ENCODE measurements around the gene WDR93.
A peak's percentile ranks its signal among the peaks of the same experiment; 100 is the strongest.
"Not testable (repeated sequence)": the region's sequence is repeated elsewhere in the genome, so short reads cannot be mapped to it uniquely, and the experiment has no call there.

Gene WDR93

GRCh38 chr15:89774492-89774891 lies 83.9 kb downstream of the WDR93 start:
- no peak for DNase-seq

GRCh38 chr15:89775815-89776214 lies 85.2 kb downstream of the WDR93 start:
- DNase-seq: no peak

DNA sequence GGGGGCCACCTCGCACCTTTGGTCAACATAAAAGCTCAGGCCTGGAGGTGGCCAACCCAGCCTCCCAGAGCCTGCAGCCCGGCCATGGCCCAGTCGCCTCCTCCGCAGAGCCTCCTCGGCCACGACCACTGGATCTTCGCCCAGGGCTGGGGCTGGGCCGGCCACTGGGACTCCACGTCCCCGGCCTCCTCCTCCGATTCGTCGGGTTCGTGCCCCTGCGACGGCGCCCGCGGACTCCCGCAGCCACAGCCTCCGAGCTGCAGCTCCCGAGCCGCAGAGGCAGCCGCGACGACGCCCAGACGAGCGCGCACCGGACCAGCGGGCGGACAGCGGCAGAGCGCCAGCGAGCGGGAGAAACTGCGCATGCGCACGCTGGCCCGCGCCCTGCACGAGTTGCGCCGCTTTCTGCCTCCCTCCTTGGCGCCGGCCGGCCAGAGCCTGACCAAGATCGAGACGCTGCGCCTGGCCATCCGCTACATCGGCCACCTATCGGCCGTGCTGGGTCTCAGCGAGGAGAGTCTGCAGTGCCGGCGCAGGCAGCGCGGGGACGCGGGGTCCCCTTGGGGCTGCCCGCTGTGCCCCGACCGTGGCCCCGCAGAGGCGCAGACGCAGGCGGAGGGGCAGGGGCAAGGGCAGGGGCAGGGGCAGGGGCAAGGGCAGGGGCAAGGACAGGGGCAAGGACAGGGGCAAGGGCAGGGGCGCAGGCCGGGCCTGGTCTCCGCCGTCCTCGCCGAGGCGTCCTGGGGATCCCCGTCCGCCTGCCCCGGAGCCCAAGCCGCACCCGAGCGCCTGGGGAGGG lies 85.9 kb downstream of the WDR93 start, which contains the start of gene MESP2:
MESP2 (plus strand) TSS at position 59 of the 799 bp plus-strand sequence; CDS start at position 85, 26 bp downstream.
- peak; percentile 41 for DNase-seq

GRCh38 chr15:89777073-89777751 lies 86.6 kb downstream of the WDR93 start:
- DNase-seq: no peak

- no peak for DNase-seq
Observed at GRCh38 chr15:89777782-89778380, 87.3 kb downstream of the WDR93 start.

DNA sequence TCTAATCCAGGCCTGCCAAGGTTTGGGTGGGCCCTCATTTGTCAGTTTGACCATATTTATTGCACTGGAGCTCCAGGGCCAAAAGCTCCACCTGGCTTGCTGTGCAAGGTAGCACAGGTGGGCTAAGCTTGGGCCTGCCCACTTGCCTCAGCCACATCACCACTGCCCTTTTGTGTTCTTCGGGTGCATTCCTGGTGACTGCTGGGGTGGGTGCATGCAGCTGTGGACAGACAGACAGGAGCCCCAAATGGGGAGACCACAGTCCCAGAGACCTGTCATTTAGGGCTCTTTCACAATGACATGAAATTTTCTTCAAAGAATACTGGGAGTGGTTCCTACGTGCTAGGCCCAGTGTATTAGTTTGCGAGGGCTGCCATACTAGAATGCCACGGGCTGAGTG lies 88.2 kb downstream of the WDR93 start:
- DNase-seq: no peak

- no peak for DNase-seq
Observed at GRCh38 chr15:89780601-89781000, 90.0 kb downstream of the WDR93 start.

DNA sequence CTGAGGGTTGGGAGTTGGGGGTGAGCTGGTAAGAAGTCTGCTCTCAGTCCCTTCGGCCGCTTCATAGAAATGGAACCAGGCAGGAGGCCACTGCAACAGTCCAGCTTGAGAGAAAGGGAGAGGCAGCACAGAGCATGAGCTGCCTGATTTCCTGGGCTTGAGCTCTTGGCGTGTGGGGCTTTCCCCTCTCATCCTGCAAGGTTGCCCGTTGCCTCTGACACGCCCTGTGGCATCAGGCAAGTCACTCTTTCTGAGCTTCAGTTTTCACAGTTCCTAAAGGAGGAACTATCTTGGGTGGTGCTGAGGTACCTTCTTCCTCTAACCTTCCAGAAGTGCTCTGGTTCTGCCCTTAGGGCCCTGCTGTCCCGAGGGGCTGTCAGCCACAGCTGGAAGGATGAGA lies 90.4 kb downstream of the WDR93 start:
- DNase-seq: peak; percentile 41

DNA sequence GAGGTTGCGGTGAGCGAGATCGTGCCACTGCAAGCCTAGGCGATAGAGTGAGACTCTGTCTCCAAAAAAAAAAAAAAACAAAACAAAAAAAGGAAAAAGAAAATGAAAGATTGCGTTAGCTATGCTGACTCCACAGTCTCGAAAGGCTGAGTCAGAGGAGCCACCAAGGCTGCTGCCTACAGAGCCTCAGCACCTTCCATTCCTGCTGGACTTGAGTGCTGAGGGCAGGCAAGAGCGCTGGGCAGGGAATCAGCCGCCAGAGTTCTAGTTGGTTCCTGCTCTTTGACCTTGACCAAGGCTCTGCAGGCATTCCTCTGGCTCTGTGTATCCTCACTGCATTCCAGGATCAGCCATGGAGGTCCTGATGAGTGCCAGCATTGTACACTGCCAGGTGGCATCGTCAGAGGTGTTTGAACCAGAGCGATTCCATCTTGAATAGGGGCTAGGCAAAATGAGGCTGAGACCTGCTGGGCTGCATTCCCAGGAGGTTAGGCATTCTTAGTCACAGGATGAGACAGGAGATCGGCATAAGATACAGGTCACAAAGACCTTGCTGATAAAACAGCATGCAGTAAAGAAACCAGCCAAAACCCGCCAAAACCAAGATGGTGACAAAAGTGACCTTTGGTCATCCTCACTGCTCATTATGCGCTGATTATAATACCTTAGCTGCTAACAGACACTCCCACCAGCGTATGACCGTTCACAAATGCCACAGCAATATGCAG lies 91.4 kb downstream of the WDR93 start:
- DNase-seq: no peak

DNA sequence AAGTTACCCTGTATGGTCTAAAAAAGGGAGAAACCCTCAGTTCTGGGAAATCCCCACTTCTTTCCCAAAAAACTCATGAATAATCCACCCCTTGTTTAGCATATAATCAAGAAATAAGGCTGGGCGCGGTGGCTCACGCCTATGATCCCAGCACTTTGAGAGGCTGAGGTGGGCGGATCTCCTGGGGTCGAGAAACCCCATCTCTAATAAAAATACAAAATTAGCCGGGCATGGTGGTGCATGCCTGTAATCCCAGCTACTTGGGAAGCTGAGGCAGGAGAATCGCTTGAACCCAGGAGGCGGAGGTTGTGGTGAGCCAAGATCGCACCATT lies 92.0 kb downstream of the WDR93 start:
- DNase-seq: not testable (repeated sequence)

GRCh38 chr15:89783111-89783860 lies 92.7 kb downstream of the WDR93 start:
- DNase-seq: no peak

DNA sequence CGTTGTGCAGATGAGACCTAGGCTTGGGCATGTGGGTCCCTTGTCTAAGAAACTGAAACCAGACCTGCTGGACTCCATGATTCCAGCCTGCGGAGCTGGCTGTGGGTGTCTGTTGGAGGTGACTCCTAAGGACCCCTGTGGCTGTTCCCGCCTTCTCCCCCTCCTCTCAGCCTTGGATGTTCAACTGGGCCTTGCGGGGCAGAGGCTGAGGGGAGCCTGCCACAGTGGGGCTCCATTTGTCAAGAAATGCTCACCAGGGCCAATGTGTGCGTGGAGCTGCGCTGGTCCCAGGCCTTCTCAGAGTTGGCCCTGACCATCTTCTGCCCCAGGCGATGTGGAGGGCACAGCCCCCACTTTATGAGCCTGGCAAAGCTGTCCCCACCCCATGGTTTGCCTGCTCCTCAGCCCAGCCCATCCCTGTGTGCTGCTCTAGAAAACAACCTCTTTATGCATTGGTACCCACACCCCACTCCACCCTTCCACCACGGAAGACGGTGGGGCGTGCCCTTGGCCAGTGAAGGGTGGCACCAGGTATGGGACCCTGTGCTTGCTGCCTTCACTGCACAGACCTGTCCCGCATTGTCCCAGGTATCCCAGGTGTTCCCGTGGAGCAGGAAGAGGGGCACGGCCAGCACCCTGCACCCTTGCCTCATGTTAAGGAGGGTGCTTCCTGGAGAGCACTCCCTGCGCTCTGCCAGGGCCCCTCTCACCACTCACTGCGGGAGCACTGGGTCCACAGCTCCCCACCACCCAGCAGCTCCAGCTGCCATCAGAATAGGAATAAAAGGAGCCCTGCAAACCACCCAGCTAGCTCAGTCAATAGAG lies 93.5 kb downstream of the WDR93 start:
- DNase-seq: no peak

DNA sequence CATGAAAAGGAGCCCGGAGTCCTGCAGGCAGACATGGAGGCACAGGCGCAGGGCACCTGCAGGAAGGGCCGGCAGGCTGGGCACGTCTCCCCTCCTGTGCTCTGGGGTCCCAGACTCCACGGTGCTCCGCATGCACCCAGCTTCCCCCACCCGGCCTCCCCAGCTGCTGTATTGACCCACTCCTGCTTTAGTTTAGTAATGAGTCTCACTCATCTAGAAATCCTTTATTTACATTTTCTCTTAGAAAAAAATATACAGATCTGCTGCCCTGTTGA lies 94.0 kb downstream of the WDR93 start:
- no peak for DNase-seq

DNA sequence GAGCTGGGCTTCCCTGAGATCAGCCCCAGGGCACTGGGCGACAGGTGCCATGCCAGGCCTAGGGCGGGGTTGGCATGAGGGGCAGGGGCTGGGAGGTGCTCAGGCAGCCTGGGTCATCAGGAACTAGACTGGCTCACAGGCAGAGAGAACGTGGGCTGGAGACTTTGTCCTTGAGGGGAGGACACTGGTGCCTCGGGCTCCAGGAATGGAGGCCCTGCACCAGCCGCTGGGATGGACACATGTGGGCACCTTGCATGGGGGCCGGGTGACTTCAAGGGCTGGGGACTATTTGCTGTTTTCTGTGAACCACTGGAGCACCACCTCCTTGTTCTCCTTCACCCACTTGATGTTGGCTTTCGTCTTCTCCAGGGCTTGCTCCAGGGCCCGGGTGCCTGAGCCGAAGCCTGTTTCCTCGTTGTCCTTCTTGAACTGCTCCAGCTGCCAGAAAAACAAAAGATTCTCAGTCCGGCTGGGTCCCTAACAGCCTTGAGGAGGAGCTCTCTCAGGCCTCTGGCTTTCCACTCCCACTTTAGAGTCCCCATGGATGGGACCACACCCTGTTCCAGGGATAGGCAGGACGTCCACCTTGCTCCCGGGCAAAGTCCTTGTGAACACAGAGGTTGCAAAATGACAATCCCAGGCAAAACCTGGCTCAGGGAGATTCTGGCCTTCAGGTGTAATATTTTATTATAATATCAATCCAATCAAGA lies 94.6 kb downstream of the WDR93 start:
- no peak for DNase-seq

- DNase-seq: no peak
Observed at GRCh38 chr15:89785774-89786140, 95.1 kb downstream of the WDR93 start.

- DNase-seq: no peak
Observed at GRCh38 chr15:89787944-89788343, 97.3 kb downstream of the WDR93 start.

DNA sequence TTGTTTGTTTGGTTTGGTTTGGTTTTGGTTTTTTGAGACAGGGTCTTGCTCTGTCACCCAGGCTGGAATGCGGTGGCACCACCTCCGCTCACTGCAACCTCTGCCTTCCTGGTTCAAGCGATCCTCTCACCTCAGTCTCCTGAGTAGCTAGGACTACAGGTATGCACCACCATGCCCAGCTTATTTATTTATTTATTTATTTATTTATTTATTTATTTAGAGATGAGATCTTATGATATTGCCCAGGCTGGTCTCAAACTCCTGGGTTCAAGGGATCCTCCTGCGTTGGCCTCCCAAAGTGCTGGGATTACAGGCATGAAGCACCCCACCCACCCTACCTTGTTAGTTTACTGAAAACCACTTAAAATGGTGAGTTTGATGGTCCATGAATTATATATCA lies 98.0 kb downstream of the WDR93 start:
- not testable (repeated sequence) for DNase-seq

DNA sequence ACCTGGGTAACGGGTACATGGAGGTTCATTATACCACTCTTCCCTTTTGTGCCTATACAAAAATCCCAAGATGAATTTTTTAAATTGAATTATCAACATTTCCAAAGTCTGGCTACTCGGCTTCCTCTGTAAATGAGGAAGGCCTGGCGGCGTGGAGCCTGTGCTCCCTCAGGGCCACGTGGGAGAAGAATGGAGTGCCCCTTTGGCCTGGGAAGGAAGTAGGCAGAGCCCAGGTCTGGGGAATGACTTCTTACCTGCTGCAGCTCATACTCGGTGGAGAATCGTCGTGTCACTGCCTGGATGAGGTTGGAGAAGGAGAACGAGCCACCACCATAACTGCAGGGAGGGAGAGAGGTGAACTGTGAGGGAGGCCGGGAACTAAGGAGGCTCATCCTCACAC lies 99.6 kb downstream of the WDR93 start:
- DNase-seq: no peak

DNA sequence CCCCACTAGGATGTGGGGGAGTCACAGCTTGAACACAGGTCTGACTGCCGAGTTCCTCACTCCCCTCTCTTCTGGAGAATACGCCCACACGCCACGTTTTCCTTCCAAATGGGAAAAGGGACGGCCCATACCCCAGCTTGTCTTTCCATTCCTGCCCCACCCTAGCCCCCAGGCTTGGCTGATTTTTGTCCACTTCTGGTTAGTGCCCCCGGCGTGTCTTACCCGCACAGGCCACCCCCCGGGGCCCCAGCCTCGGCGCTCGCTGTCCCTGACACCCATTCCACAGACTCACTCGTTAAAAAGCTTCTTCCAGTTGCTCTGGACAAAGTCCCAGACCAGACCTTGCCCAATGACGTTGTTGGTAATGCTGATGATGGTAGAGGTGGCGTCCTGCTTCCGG lies 100.0 kb downstream of the WDR93 start:
- DNase-seq: no peak

- no peak for DNase-seq
Observed at GRCh38 chr15:89792106-89792805, 101.6 kb downstream of the WDR93 start.

All from stimulated activated CD4-positive, alpha-beta T cell treated with anti-CD3 and anti-CD28 coated beads, Interleukin-1b, Interleukin-23, amount 100 ng/mL, for 48 hours (primary cell).